ENCODE measurements around the gene HHIPL2. TPM values are rescaled to one million over a fixed set of nuclear protein-coding genes. Genes with fewer than 3 reads are reported as not detected.
A peak's percentile ranks its signal among the peaks of the same experiment; 100 is the strongest.

HHIPL2 gene
- 0.53 TPM for polyA plus RNA-seq (2013, experiment 1 of 2; ENCODE audit: insufficient read length)
- polyA plus RNA-seq (2013, experiment 2 of 2; ENCODE audit: insufficient read length): 0.42 TPM

DNA sequence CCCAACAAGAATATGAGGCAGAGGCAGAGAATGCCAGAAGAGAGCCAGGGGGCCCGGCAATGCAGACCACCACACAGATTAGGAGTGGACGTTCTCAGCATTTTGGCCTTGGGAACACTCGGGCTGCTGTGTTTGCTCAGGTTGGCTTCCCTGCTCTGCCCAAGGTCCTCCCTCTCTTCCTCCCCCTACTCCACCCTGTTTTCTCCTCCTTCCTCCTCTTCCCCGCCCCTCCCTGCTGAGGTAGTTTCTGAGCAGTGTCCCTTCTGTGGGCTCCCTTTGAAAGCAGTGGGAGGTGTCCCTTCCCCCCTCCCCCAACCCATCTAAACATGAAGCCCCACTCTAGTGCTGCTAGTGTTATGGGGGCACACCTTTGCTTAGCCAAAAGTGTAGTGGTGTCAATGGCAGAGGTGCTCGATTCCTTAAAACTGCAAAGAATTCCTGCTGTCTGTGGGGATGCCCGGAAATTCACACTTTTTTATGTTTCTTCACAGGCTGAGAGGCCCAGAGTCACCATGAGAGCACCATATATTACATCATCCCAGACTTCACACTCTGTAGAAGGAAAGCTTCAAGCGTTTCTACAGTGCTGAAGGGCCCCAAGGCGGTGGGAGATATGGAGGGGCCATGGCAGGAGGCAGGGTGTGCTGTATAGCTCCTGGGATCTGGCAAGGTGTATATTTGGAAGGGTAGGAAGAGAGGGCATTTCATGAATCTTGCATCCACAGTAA lies at the start of gene HHIPL2:
Gene HHIPL2 (minus strand): TSS at position 161 of the 728 bp plus-strand sequence. CDS start 60 bp downstream, at position 101.
- DNase-seq: peak; percentile 25

DNA sequence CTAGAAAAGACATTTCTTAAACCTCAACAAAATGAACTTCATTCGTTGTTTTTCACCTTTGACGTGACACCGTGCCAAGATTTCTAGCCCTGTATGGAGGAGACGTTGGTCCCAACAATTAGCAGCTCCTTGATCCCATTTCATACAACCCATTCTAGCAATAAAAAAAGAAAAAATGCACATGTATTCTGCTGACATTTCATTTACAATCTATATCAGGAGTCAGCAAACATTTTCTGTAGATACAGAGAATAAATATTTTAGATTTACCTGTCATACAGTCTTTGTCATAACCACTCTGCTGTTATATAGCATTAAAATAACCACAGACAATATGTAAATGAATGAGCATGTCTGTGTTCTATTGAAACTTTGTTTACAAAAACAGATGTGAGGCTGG lies 48.8 kb upstream of the HHIPL2 start:
- DNase-seq: no peak

DNA sequence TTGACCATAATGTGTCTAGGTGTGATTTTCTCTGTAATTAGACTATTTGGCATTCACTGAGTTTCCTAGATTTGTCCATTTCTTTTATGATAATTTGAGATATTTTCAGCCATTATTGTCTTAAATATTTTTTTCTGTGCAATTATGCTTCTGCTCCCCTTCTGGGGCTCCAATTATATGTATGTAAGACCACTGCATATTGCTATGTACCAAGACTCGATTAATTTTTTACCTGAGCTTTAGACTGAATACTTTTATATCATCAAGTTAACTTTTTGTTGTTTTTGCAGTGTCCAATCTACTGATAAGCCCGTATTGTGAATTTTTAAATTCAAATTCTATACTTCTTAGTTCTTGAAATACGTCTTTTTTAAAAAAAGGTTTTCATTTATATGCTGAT lies 46.9 kb upstream of the HHIPL2 start:
- DNase-seq: no peak

DNA sequence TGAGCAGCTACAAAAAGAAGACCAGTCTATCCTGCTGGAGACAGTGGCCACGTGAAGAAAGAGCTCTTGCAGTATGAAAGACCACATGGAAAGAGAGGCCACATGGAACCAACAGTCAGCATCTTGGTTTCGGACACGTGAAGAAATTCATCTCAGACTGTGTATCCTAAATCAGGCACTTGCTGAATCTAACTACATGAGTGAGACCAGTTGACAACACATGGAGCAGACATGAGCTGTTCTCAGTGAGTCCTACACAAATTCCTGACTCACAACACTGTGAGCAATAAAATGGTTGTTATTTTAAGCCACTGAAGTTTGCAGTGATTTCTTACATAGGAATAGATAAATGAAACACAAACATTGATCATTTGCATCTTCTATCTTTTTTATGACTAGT lies 44.3 kb upstream of the HHIPL2 start:
- peak; percentile 10 for DNase-seq

DNA sequence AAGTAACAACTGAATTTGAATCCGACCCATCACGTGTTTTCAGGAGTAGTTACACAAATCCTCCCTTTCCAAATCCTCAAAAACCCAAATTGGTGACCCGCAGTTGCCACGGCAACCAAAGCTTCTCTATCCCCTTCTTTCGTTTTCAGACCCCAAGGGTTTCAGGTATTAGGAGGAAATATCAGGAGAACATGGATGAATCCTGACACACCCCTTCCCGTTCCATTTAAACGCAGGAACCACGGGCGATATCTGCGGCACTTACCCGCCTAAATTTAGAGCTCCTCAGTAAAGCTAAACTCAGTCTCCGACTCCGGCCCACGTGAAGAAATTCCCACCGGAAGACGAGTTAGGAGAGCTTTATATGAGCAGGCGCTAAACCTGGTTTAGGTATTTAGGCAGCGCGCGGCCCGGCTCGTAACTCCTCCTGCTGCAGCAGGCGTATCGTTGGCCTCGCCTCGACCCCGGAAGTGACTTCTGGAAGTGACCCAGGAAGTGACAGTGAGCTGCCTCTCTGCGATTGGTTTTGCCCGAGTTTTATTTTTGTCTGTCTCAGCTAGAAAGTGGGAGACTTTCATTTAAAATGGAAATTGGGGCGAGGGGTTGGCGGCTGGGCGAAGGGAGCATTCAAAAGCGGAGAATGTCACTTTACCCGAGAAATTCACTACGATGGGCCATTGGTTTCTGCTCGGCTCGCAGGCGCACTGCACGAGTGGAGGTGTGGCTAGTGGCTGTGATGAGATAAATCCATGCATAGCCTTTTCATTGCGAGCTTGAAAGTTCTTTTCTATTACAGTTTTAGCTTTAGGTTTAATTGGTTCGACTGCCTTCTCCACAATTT lies 41.8 kb upstream of the HHIPL2 start, which contains the start of gene TAF1A:
Gene TAF1A (minus strand): TSS at position 472 of the 841 bp plus-strand sequence.
- peak; percentile 83 for DNase-seq

DNA sequence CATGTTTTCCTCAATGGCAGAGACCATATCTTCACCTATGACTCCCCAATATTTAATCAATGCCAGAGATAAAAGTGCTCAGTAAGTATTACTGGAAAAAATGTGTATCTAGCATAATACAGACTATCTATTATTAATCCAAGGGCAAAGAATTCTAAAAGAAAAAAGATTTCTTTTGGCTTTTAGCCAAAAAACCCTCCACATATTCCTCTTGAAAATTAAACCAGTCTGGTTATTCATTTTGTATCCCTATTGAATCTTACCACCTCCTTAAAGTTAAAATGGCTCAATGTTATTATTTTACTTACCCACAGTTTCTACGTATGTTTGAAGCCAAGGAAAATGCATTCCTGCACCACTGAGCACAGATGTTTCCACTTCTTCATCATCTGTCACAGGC lies 40.2 kb upstream of the HHIPL2 start:
- no peak for DNase-seq

DNA sequence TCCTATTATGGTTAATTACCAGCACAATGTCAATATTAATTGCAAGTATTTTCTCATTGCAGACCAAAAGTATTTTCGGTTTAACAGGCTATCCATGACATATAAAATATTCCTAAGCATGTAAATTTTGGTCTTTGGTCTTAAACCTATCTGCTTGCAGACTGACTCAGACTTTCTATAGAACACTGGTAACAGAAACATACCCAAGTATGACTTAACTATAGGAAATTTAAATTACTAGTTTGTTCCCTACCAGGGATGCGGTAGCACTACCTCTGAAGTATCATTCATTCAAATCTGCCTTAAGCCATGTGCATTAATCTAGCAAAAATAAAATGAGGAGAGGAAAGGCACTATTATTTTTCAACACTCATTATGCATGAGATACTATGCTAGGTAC lies 38.9 kb upstream of the HHIPL2 start:
- DNase-seq: no peak

DNA sequence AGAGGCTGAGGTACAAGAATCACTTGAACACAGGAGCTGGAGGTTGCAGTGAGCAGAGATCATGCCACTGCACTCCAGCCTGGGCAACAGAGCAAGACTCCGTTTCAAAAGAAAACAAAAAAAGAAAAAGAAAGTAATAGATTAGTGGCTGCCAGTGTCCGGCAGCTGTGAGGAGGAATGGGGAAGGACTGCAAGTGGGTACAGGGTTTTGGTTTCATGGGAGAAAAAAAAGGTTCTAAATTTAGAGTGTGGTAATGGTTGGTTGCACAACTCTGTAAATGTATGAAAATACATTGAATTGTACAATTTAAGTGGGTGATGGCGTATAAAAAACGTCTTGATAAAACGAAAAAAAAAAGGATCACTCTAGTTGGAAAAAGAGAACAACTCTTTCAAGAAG lies 35.2 kb upstream of the HHIPL2 start:
- DNase-seq: no peak

DNA sequence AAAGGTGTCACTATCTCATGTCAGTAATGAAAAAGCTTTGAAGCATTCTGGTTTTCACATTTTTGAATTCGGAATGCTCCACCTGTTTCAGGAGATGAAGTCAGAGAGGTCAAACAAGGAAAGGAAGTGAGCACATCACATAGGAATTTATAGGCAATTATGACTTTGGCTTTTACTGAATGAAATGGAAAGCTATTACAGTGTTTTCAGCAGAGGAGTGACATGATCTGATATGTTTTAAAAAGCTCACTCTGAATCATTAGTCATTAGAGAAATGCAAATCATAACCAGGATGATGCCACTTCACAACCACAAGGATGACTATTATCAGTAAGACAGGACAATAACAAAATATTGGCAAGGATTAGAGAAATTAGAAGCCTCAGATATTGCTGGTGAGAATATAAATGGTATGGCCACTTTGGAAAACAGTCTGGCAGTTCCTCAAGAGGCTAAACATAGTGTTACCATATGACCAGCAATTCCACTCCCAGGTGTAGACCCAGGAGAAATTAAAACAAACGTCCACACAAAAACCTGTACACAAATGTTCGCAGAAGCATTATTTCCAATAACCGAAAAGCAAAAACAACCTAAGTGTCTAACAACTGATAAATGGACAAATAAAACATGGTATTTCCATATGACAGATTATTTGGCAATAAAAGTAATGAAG lies 34.3 kb upstream of the HHIPL2 start:
- DNase-seq: peak; percentile 16

DNA sequence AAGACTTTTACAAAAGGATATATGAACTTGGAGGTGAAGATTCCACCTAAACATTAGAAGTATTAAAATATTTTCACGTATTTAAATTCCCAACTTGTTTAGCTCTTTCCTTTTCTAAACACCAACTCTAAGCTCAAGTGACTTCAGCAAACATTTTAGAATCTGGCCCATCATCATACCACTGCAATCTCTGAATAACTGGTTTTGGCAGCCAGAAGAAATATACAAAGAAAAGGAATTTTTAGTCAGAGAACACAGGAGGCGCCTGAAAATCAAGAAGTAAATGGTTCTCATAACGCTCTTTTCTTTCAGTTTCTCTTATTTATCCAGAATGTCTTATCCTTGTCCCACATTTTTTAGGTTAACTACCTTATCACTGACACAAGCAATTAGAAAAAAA lies 31.4 kb upstream of the HHIPL2 start:
- DNase-seq: no peak

DNA sequence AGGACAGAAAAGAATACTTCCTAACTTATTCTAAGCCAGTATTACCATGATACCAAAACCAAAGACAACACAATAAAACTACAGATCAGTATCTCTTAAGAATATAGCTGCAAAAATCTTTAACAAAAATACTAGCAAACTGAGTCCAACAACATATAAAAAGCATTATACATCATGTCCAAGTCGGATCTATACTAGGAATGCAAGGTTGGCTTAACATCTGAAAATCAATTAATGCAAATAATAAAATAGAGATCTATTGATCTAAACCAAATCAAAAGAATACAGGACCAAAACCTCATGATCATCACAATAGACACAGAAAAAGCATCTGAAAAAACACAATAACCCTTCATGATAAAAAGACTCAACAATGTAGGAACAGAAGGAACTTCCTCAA lies 22.9 kb upstream of the HHIPL2 start:
- DNase-seq: no peak

DNA sequence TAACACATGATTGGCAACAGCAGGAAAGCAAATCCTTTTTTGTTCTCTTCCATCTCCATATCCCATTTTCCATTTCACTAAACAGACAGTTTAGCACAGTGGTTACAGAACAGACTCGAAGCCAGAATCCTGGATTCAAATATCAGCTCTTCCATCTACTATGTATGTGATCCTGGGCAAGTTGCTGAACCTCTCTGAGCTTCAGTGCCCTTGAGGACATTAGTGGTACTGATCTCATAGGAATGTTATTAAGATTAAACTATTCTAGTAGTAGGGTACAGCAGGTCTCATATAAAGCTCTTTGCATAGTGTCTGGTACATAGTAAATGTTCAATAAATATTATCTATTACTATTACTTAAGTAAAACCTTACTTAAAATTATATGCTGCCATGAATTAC lies 13.8 kb upstream of the HHIPL2 start:
- DNase-seq: no peak

DNA sequence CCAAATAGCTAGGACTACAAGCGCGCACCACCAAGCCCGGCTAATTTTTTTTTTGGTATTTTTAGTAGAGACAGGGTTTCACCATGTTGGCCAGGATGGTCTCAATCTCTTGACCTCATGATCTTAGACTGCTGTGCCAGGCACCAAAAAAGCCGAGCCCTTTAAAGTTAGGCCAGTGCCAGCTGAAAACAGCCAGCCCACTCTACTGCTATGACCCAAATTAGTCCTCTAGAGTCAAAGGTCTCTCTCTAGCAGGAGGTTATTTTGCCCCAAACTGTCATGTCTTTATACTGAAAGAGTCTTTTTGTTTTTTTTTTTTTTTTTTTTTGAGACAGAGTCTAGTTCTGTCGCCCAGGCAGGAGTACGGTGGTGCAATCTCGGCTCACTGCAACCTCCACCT lies 9.7 kb upstream of the HHIPL2 start:
- no peak for DNase-seq

DNA sequence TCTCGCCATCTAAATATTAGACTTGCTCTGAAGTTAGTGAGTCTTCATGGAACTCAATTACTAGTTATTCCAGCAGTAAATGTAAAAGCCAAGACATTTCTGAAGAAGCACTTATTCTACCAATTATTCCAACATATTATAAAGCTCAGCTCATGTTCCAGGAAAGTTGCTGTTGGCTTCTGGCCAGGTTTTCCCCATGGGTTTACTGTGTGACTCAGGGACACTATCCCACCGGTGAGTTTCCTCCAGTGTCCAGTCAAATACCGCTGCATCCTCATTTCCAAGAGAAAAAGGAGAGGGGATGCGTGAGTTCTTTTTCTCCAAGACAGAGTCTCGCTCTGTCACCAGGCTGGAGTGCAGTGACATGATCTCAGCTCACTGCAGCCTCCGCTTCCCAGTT lies 9.2 kb upstream of the HHIPL2 start:
- DNase-seq: no peak

DNA sequence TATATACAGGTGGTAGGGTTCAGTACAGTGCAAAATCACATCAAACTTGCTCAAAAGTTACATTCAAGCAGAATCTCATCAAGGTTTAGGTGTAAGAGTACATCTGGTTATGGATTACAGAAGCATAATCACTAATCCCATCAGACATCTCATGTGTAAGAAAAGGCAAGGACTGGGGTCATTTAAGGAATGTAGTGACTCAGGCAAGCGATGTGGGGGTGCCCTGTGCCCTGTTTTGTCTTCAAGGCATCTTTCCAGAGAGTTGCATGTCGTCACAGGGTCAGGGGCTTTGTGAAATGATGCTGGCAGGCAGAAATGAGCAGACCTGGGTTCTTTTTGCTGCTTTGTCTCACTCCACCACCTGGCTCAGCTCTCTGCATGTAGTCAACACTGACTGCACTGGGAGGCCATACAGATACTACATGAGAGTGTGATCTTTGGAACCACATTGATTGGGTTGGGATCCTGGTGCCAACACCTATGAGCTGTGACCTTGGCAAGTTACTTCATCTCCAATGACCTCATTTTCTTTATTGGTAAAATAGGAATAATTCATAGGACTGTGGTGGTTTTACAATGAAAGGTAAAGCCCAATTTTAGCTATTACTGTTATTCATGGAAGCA lies 8.2 kb upstream of the HHIPL2 start:
- no peak for DNase-seq

DNA sequence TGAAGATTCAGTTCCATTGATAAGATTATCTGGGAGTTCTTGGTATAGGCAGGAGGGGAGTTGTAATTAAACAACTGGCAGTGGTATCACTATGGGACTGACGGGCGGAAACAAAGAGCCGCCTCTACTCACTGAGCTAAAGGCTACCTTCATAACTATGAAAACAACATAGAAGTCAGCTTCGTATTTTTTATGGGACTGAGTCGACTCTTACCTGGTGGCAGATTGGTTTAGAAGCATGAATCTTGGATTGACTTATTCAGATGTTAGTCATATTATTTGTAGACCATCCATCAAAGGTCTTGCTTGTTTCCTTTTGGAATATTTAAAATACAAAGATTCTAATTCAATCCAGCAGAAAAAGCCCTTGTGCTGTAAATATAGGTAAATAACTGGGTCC lies 6.3 kb upstream of the HHIPL2 start:
- no peak for DNase-seq

DNA sequence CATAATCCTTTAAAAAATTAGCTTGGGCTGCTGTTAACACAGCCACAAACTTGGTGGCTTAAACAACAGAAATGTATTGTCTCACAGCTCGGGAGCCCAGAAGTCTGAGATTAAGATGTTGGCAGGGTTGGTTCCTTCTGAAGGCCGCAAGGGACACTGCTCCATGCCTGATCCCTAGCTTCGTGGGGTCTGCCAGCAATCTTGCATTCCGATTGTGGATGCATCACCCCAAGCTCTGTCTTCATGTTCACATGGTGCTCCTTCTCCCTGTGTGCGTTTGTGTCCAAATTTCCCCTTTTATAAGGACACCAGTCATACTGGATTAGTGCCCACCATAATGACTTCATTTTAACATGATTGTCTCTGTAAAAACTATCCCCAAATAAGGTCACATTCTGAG lies 5.0 kb upstream of the HHIPL2 start:
- DNase-seq: no peak

DNA sequence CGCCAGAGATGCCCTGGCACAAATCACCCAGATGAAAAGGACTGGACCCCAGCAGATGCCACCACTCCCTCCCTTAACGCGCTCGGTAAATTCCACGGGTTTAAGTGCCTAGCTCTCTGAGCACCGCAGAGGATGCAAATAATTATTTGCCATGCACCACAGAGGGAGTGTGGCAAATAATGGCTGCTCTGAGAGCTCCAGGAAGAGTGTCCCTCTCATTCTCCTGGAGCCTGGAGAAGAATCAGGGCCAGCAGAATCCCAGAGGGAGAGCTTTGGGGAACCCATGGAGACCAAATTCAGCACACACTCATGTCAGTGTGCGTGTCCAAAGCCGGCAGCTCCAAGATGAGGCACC lies 667 bp downstream of the HHIPL2 start:
- no peak for DNase-seq

DNA sequence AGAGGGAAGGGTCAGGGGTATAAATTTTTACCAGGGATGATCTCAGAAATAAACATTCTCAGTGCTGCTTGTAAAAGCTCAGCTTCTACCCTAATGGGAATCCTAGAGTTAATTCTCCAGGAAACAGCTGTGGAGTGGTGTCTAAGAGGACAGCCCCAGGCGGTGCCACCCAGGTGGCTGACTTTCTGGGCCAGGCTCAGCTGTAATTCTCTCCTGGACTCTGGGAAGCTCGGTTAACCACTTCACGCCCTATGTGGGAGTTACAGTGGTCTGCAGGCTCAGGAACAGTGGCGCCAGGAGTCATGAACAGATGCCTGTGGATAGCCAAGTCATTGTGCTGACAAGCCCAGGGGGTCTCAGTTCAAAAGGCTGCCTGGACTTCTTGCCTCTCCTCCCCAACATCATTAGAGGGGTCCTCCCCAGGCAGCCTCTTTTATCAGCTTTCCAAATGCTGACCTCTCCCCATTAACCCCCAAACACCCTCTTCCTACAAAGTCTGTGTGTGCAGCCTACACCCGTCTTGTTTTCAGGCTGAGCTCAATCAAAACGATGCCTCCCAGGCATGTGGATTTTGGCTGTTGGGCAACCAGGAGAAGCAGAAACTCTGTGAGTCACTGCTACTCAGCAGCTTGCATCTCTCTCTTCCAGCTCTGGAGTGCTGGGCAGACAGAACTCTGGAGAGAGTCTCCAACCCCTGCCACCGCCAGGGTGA lies 1.2 kb downstream of the HHIPL2 start:
- DNase-seq: peak; percentile 81

DNA sequence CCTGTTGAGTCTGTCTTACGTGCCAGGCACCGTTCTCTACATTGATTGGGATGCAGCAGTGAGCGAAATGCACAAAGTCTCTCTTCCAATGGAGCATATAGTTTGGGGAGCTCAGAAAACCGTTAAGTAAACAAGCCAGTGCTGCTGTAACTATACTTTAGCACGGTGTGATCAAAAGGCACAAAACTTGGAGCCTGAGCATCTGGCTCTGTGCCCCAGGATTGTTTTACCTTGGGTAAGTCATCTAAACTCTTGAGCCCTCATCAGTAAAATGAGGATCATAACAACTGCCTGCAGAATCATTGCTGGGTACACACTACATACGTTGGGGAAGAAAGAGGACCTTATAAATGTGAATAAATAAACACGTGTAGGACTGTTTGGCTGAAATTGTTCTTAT lies 1.8 kb downstream of the HHIPL2 start:
- DNase-seq: no peak

DNA sequence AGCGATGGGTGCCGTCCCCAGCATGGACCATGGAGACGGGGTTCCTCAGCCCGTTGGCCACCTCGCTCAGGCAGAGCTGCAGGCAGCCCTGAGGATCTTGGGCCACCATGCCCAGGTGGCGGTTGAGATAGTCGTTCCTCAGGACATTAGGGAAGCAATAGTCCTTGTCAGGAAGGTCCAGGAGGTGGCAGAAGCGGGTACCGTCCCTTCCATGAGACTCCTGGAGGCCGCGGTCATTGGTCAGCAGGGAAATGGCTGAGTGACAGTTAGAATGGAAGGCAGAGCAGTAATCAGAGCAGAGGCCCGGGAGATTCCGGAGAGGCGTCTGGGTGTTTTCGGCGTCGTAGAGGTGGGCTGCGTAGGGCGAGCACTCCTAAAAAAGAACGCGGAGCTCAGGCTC lies 4.1 kb downstream of the HHIPL2 start:
- DNase-seq: no peak

DNA sequence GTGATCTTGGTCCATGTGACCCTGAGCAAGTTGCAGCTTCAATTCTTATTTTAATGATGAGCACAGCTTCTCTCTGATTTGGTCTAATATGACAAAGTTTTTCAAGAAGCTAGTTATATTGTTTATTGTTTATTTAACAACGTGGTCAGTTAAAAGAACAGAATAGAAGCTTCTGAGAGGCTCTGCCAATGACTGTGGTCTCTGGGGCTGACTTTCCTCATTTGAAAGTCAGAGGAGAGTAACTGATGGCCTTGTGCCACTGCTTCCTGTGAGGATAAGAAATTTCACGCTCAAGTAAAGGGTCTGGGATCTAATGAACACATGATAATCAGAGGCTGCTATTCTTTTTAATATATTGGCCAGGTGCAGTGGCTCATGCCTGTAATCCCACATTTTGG lies 7.3 kb downstream of the HHIPL2 start:
- no peak for DNase-seq

Measured in fibroblast of skin of abdomen (primary cell).